GM10266 (cell line): ENCODE measurements around the gene GPR139.

Source experiments
- DNase-seq: peaks from one replicate; pipeline ENCODE4 v3.0.0; 2012; ENCODE audit errors: extremely low spot score
- CTCF ChIP-seq: IDR thresholded peaks from 2 replicates; pipeline ENCODE4 v1.5.1; 2012; ENCODE audit warnings: mild to moderate bottlenecking, low read depth; ENCODE audit not compliant: control insufficient read depth, insufficient read depth; ENCODE audit errors: missing control alignments

GPR139 gene

GRCh38 chr16:20004931-20005330, 68.8 kb downstream of the GPR139 start:
- TF ChIP-seq CTCF: no peak
- DNase-seq: no peak

- no peak for TF ChIP-seq CTCF
- DNase-seq: no peak
Observed at GRCh38 chr16:20002936-20003335, 70.8 kb downstream of the GPR139 start.

- no peak for DNase-seq
- no peak for TF ChIP-seq CTCF
Observed at GRCh38 chr16:20001856-20002707, 71.6 kb downstream of the GPR139 start.

- no peak for TF ChIP-seq CTCF
- no peak for DNase-seq
Observed at GRCh38 chr16:19997734-19998133, 76.0 kb downstream of the GPR139 start.

GRCh38 chr16:19997264-19997663, 76.4 kb downstream of the GPR139 start:
- DNase-seq: no peak
- TF ChIP-seq CTCF: no peak

- TF ChIP-seq CTCF: no peak
- no peak for DNase-seq
Observed at GRCh38 chr16:19994466-19995170, 79.1 kb downstream of the GPR139 start.

GRCh38 chr16:19991614-19992013, 82.1 kb downstream of the GPR139 start:
- no peak for TF ChIP-seq CTCF

More at GRCh38 chr16:19991614-19992013, 82.1 kb downstream of the GPR139 start:
- DNase-seq: no peak
